ENCODE results near the gene DSCAML1. TPM values are rescaled to one million over a fixed set of nuclear protein-coding genes. Genes with fewer than 3 reads are reported as not detected.

Gene DSCAML1
- total and polyA plus RNA-seq, 10 of the 15 experiments (the other 5 are each of a cell fraction or from before 2014, with no cell fraction given): 0.03 to 0.18 (median 0.06) TPM; not detected in 1

DNA sequence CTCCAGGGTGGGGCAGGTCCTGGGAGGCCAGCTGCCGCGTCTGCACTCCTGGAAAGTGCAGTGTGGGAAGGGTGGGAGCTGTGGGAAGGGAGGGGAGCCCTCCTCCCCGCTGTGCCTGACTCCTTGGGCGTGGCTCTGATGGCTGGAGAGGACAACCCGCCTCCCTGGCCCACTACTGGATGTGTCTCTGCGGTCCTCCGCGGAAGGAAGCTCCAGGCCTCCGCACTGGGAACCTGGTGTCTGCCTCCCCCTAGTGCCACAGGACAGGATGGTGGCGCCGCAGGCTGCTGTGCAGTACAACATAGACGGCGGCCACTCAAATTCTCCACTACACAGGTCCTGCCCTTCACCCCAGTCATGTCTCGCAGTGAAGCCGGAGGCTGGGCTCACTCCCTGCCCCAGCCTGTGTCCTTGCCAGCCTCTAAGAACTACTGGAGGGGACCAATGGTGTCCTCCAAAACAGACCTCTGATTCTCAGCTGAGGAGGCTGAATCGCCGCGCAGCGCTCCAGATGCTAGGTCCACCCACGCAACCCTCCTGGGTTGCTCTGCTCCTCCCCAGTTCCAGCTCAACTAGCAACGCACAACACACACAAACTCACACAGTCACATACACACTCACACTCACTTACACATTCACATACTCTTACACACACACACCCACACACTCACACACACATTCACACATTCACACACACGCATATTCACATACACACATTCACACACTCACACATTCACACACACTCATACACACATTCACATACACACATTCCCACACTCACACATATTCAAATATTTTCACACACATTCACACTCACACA, 12.4 kb upstream of the DSCAML1 start:
- DNase-seq (ENCODE audit: low read depth, low spot score) (no peak), FAIRE-seq (no peak), ATAC-seq (peak; percentile 73)
- Histone ChIP-seq H3K27ac (ENCODE audit: control insufficient read depth, insufficient read depth) (no peak overlapping the region), H3K4me1 (ENCODE audit: control insufficient read depth, insufficient read depth, low read length) (peaks cover 22% of the 10 kb centered on the region), H3K36me3 (ENCODE audit: control insufficient read depth in 2 of 2, insufficient read depth in 2 of 2, low read length in 1 of 2) (no peaks in the 10 kb centered on the region), H3K4me2 (ENCODE audit: control insufficient read depth, insufficient read depth) (no peak overlapping the region), H3K9me3 (replicated peaks; ENCODE audit: control insufficient read depth, insufficient read depth, low read length) (no peaks in the 10 kb centered on the region), H3K4me3 (no peak overlapping the region), H2AFZ (ENCODE audit: control insufficient read depth, low read depth, low read length) (no peak overlapping the region), H3K27me3 (replicated peaks in 1 of 2; ENCODE audit: control insufficient read depth in 2 of 2, insufficient read depth in 2 of 2, low read length in 1 of 2) (no peaks in the 10 kb centered on the region), H3K79me2 (ENCODE audit: control insufficient read depth, insufficient read depth, low read length) (no peaks in the 10 kb centered on the region), H4K20me1 (ENCODE audit: control insufficient read depth, insufficient read depth) (no peaks in the 10 kb centered on the region), H3K9ac (ENCODE audit: control insufficient read depth, insufficient read depth, low read length) (no peak overlapping the region)
- intact Hi-C loops (cut with micrococcal nuclease; ENCODE audit: unreplicated experiment) (loop anchor here (5.0 to 10.0 kb wide), 3 partner anchors 382 to 1885 kb away; partner anchors contain the start of gene KMT2A), in situ Hi-C loops (cut with MboI) (no loop called here)
- CTCF ChIA-PET: interaction anchor here (0.6 to 8.8 kb wide), 21 partner anchors 8 to 406 kb away, joined by 3 to 360 read pairs (median 8); partner anchors contain the start of genes FXYD2 and IL10RA
- POLR2A ChIA-PET: interaction anchor here (2.8 kb wide), 1 partner anchor 8 kb away, joined by 47 read pairs; no protein-coding TSS in a partner anchor
- WGBS (ENCODE audit: insufficient coverage, insufficient replicate concordance, low lambda C conversion rate, missing lambda C conversion rate): 77% methylated on average over 22 of the region's 22 CpGs
- BruUV-seq (replicated peaks): no TSS peak
- RAD21 ChIA-PET (ENCODE audit: unreplicated experiment): interaction anchor here (0.6 to 6.4 kb wide), 14 partner anchors 9 to 677 kb away, joined by 3 to 273 read pairs (median 4); partner anchors contain the start of gene IL10RA
- SMC1A ChIA-PET (ENCODE audit: uncharacterized antibody, unreplicated experiment): interaction anchor here (0.6 to 12.1 kb wide), 19 partner anchors 9 to 384 kb away, joined by 3 to 318 read pairs (median 6); no protein-coding TSS in a partner anchor
- peak; percentile 34; the same call in 1 of the 2 replicates for TF ChIP-seq SMC3 (IDR thresholded peaks at IDR 0.05; ENCODE audit: borderline replicate concordance, low read length)
- 0 out of 2 replicates have a peak, but pooled peaks have one; percentile 3 for TF ChIP-seq GATAD2B (conservative IDR thresholded peaks at IDR 0.05; ENCODE audit: low read depth)
- TF ChIP-seq, protein P1, sequence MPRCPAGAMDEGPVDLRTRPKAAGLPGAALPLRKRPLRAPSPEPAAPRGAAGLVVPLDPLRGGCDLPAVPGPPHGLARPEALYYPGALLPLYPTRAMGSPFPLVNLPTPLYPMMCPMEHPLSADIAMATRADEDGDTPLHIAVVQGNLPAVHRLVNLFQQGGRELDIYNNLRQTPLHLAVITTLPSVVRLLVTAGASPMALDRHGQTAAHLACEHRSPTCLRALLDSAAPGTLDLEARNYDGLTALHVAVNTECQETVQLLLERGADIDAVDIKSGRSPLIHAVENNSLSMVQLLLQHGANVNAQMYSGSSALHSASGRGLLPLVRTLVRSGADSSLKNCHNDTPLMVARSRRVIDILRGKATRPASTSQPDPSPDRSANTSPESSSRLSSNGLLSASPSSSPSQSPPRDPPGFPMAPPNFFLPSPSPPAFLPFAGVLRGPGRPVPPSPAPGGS (IDR thresholded peaks at IDR 0.05; ENCODE audit: borderline replicate concordance, insufficient read depth, low read depth, low read length, poor library complexity, severe bottlenecking): peak; percentile 92
- TF ChIP-seq, protein P2, sequence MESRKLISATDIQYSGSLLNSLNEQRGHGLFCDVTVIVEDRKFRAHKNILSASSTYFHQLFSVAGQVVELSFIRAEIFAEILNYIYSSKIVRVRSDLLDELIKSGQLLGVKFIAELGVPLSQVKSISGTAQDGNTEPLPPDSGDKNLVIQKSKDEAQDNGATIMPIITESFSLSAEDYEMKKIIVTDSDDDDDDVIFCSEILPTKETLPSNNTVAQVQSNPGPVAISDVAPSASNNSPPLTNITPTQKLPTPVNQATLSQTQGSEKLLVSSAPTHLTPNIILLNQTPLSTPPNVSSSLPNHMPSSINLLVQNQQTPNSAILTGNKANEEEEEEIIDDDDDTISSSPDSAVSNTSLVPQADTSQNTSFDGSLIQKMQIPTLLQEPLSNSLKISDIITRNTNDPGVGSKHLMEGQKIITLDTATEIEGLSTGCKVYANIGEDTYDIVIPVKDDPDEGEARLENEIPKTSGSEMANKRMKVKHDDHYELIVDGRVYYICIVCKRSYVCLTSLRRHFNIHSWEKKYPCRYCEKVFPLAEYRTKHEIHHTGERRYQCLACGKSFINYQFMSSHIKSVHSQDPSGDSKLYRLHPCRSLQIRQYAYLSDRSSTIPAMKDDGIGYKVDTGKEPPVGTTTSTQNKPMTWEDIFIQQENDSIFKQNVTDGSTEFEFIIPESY (IDR thresholded peaks at IDR 0.05): peak; percentile 99
- TF ChIP-seq NFIC (IDR thresholded peaks at IDR 0.05; ENCODE audit: low read depth, low read length): peak; percentile 34; the same call in 1 of the 2 replicates
- TF ChIP-seq IKZF1 (conservative IDR thresholded peaks at IDR 0.05): peak; percentile 54
- peak; percentile 45 for TF ChIP-seq SMAD1 (IDR thresholded peaks at IDR 0.05; ENCODE audit: low read depth, partially characterized antibody)
- TF ChIP-seq NBN (IDR thresholded peaks at IDR 0.05): peak; percentile 93; the same call in 1 of the 2 replicates
- TF ChIP-seq POU2F2 (IDR thresholded peaks at IDR 0.05; ENCODE audit: borderline replicate concordance, low read depth, low read length): 0 out of 3 replicates have a peak, but pooled peaks have one; percentile 22
- TF ChIP-seq KAT2A (conservative IDR thresholded peaks at IDR 0.05; ENCODE audit: control insufficient read depth, low read depth, low read length): no peak
- TF ChIP-seq, protein P3, sequence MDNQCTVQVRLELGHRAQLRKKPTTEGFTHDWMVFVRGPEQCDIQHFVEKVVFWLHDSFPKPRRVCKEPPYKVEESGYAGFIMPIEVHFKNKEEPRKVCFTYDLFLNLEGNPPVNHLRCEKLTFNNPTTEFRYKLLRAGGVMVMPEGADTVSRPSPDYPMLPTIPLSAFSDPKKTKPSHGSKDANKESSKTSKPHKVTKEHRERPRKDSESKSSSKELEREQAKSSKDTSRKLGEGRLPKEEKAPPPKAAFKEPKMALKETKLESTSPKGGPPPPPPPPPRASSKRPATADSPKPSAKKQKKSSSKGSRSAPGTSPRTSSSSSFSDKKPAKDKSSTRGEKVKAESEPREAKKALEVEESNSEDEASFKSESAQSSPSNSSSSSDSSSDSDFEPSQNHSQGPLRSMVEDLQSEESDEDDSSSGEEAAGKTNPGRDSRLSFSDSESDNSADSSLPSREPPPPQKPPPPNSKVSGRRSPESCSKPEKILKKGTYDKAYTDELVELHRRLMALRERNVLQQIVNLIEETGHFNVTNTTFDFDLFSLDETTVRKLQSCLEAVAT (IDR thresholded peaks at IDR 0.05): peak; percentile 85
- TF ChIP-seq, protein P4, sequence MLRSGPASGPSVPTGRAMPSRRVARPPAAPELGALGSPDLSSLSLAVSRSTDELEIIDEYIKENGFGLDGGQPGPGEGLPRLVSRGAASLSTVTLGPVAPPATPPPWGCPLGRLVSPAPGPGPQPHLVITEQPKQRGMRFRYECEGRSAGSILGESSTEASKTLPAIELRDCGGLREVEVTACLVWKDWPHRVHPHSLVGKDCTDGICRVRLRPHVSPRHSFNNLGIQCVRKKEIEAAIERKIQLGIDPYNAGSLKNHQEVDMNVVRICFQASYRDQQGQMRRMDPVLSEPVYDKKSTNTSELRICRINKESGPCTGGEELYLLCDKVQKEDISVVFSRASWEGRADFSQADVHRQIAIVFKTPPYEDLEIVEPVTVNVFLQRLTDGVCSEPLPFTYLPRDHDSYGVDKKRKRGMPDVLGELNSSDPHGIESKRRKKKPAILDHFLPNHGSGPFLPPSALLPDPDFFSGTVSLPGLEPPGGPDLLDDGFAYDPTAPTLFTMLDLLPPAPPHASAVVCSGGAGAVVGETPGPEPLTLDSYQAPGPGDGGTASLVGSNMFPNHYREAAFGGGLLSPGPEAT (IDR thresholded peaks at IDR 0.05; ENCODE audit: low read depth): no peak
- TF ChIP-seq, protein P5, sequence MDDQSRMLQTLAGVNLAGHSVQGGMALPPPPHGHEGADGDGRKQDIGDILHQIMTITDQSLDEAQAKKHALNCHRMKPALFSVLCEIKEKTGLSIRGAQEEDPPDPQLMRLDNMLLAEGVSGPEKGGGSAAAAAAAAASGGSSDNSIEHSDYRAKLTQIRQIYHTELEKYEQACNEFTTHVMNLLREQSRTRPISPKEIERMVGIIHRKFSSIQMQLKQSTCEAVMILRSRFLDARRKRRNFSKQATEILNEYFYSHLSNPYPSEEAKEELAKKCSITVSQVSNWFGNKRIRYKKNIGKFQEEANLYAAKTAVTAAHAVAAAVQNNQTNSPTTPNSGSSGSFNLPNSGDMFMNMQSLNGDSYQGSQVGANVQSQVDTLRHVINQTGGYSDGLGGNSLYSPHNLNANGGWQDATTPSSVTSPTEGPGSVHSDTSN (IDR thresholded peaks at IDR 0.05; ENCODE audit: insufficient replicate concordance, low read depth, low read length): peak; percentile 28

All from GM12878 (cell line).